ENCODE results near the gene COL4A6.

- TF ChIP-seq CTCF (IDR thresholded peaks at IDR 0.05; ENCODE audit: poor library complexity, severe bottlenecking): no peak
- TF ChIP-seq POLR2AphosphoS5 (IDR thresholded peaks at IDR 0.05): no peak
- TF ChIP-seq EZH2 (IDR thresholded peaks at IDR 0.05; ENCODE audit: borderline replicate concordance, insufficient read depth, low read length, poor library complexity, severe bottlenecking): no peak
- no peak for TF ChIP-seq TAF1 (IDR thresholded peaks at IDR 0.05; ENCODE audit: low read depth)
- TF ChIP-seq REST (IDR thresholded peaks at IDR 0.05; ENCODE audit: borderline replicate concordance): no peak
- TF ChIP-seq MXI1 (conservative IDR thresholded peaks at IDR 0.05; ENCODE audit: poor library complexity, severe bottlenecking): no peak
- TF ChIP-seq EP300 (conservative IDR thresholded peaks at IDR 0.05; ENCODE audit: poor library complexity, severe bottlenecking): no peak
Measured at GRCh38 chrX:108169768-108170167, 268.5 kb downstream of the COL4A6 start.

Data from neural cell (in vitro differentiated cells).